ENCODE measurements around the gene RGL1.
A peak's percentile ranks its signal among the peaks of the same experiment; 100 is the strongest.

Gene RGL1

DNA sequence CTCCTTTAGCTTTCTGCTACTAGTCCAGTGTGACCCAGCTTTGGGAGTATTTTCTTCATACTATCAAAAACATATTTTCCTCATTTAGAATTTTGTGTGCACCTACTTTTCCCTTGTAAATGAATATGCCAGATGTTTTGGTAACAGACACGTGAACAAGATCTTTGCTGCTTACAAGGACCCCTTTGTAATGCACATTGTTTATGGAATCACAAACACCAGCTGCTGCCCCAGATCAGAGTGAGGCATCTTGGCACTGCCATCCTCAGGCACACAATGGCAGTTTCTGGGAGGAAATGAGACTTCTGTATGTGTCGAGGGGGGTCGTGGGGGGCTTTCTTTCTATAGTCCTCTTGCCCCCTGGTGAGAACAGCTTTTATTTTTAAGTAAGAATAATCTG, 115.7 kb downstream of the RGL1 start:
- DNase-seq: no peak

DNA sequence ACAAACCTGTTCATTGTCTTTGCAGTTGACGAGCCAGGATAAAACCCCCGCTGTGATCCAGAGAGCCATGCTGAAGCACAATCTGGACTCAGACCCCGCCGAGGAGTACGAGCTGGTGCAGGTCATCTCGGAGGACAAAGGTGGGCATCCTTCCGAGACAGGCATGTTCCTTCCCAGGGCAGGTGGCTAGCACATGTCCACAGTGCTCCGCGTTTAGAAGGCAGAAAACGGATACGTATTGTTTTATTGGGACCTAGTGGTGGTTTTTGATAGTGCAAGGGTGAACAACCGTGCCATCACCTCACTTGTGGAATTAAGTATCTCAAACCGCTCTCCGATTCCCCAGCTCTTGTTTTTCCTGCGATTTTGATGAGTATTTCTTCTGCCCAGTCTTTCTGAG, 117.3 kb downstream of the RGL1 start:
- no peak for DNase-seq

DNA sequence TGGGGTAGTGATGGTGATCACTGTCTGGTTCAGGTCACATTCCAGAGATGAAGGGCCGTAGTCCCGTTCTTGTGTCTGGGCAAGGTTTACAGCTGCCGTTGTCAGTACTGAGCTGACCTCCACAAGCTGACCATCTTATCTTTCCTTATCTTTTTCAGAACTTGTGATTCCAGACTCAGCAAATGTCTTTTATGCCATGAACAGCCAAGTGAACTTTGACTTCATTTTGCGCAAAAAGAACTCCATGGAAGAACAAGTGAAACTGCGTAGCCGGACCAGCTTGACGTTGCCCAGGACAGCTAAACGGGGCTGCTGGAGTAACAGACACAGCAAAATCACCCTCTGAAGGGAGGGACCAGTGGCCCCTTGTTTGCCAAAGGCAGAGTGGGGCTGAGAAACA, 121.0 kb downstream of the RGL1 start:
- no peak for DNase-seq

DNA sequence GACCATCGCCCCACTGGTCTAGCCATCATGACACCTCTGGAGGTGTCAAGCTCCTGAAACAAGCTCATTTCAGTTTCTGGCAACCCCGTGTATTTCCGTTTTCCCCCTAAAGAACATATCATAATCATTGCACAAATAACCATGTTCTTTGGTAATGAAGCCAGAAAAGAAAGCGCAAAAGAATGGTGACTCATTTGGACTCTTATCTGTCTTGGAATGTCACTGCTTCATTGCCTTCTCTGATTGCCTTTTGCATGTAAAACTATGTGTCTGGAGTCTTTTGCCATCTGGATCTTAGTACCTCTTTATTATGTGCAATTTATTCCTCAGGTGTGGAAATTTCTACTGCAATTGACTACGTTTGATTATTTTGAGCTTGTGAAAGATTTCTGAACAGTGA, 122.1 kb downstream of the RGL1 start:
- no peak for DNase-seq

DNA sequence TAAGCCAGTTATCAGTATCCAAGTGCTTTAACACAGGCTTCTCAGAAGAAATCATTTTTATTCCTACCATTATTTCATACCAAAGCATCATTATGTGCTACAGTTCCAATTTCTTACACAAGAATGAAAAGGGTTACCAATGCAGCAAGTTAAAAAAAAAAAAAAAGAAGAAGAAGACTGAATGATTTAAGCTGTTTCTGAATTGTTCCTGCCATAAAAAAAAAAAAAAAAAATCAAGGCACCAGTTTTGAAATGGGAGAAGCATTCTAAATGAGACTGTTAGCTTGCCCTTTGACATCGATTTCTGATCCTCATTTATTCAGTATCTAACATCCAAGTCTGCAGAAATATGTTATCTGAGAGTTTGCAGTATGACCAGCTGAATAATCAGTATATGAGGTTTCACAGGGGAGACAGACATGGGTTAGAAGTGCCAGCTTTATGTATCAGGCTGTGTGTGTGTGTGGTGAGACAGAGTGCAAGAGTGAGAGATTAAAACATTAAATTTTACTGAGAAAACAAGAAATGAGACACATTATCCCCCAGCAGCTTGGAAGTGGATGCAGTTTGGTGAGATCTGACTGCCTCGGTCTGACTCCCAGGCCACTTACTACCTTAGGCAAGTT, 126.8 kb downstream of the RGL1 start:
- no peak for DNase-seq

DNA sequence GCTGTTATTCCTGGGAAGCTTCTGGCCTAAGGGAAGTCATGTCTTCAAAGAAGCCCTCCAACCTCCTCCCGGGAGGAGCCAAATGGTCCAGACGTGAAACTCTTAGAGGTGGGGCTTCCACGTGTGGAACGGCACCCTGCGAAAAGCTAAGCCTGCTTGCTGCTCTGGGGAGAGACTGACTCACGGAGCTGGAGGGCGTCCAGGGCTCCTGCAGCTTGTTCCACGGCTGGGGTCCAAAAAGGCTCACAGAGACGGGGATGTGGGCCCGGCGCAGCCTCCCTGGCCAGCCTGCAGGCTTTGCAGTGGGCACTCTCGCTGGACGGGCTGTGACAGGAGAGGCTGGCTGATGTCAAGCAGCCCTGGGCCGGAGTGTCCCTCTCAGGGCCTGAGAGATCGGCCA, 127.5 kb downstream of the RGL1 start:
- DNase-seq: no peak

DNA sequence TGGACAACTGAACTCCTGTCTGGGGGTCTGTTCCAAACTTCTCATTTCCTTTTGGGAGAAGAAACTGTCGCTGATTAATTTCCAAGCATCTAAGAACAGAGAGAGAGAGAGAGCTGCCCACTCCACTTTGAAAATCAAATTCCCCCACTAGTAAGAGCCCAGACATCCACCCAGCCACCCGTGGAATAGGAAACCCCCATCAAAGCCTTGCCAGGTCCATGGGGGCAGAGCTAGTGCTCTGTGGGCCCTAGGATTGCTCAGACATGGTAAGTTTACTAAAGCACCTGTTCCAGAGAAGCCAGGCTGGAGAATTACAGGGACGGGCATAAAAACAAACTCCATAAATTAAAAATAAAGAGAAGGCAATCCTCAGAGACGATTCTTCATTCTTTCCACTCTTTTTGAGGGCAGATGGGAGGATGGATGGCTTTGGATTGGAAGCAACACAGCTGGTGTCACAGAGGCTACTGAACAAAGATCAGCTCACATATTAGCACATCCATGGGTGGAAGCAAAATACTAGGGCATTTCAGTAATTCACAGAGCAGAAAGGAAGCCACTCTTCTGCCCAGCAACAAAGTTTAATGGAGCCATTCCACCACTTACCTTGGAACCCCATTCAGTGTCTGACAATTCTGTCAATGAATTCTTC, 128.7 kb downstream of the RGL1 start:
- no peak for DNase-seq

DNA sequence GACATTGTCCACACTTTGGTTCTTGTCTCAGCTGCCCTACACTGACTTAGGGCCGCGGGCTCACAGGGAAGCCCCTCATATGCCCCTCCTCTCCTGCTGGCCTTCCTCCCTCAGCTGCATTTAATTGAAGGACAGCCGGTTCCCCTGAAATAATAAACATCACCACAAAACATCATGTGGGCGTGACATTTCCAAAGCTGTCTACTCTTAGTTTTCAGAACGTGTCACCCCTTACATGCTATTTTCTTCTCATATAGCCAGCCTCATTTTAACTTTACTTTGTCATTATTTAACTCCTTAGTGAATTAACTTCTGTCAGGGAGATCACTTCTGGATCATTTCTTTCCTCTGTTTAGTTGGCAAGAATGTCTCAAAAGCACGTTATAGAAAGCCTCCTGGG, 129.4 kb downstream of the RGL1 start:
- no peak for DNase-seq

DNA sequence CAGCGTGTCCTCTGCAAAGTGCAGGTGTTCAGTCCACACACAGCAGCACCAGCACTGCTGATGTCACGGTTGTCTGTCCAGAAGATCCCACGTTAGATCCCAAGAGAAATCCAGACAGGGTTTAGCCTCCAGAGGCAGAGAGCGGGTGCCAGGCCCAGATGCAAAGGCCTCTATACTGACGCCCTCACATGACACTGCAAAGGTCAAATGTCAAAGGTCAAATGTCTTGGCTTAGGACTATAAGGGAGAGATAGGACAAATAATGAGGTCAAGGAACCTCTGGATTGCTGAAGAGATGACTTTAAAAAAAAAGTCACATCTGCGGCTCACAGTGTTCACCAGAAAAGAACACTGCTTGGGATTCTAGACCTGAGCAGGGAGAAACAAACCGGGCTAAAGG, 131.1 kb downstream of the RGL1 start:
- no peak for DNase-seq

DNA sequence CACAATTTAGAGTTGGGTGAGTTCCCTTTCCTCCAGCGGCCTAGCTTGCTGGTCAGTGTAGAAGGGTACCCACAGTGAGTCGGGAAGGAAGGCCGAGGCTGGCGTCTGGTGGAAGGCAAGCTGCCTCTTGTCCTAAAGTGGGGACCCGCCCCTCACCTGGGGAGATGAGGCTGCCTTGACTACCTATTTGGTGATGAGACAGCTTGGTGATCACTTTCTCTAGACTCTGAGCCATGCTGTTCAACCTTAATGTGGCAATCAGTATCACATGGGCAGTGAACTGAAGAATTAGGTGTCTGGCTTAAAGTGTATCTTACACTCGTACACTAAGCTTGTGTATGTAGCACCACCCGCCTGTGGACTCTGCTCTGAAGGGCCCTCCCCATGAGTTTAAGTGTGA, 131.9 kb downstream of the RGL1 start:
- DNase-seq: no peak

DNA sequence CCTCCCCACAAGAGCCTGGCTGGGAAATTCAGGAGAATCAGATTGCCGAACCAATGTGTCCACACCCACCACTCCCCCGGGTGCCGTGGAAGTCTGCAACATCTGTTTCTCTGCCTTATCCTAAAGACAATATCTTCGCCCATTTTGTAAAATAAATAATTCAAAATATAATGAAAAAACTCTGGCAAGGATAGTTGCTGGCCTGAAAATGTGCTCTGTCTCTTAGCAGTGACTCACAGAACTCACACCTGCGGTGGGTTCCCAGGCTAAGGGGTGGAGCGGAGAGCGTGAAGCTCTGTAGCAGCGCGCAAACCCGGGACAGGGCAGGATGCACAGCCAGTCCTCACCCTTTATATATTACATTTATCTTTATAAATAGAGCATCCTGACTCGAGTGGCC, 132.7 kb downstream of the RGL1 start:
- no peak for DNase-seq

DNA sequence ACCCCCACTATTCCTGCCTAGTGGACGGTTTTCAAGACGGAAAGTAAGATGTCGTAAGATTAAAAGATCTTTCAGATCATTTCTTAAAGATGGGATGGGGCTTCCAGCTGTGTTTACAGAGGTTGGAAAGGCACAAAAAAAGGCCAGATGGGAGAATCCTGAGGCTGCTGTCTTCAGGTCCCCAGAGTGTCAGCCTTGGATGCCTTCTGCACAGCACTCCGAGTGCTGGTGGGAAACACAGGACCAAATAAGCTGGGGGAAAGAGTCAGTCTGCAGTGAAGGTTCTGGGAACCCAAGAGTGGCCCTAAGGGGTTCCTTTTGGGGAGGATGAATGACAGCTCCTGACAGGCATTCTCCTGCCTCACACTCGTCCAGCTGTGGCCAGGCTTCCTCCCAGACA, 136.1 kb downstream of the RGL1 start:
- DNase-seq: no peak

DNA sequence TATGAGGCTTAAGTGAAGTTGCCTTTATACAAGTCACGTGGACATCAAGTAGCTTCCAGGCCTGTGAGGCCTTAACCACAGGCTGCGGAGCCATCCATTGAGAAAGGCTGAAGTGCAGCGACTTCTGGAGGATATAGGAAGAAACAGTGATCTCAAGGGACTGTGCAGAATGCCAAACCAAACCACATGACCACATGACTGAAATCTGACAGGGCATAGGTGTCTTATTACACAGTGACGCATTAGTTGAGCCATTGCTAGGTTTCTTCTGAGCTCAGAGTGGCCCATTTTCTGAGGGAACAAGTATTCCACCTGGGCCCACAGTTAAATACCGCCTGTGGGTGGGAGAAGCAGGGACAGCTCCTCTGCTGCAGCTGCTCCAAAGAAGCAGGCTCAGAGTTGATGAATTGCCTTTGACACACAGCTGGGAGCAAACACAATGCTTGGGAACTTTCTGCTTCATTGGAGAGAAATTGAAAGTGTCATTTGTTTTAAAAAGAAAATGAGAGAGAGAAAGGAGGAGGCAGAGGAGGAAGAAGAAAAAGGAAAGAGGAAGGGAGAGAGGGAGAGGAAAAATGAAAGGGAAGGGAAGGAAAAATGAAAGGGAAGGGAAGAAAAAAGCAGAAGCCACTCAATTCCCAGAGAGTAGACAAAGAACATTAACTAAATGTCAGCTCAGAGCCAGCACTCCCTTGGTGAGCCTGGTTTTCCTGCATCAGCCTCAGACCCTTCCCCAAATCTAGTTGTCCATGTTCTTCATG, 138.2 kb downstream of the RGL1 start:
- peak; percentile 99 for DNase-seq

DNA sequence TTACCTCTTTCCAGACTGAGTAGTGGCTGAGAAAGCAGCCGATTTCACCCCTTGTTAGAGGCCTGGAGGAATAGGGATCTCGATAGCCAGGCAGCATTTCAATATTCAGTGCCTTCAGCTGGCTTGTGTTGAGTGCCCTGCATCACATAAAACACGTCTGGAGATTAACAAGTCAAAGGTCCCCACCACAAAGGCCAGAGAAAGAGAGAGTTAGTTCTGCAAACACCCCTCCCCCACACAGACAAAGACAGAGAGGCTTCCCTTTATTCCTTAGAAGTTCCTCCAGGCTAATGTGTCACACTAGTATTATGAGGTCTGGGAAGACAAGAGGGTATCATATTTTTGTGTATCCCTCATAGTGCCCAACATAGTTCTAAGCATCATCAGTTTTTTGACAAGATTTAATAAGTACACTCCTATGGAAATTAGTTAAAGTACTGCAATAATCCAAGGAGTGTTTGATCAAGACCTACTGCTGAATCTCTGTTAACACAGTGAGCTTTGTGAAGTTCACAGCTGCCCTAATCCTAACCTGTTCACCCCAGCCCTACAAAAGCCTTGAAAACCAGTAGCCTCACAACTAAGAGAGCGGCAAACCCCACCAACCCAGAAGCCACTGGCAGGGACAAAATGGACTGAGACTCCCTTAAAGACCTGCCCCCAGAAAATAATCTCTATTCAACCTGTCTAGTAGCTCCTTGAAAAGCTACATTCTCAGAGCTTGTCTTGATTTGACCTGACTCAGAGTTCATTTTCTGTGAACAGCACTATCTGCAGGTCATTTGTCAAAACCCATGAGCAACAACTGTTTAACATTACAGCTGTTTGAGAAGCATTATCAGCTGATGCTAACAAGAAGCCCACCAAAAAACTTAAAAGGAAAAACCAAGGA, 140.8 kb downstream of the RGL1 start:
- DNase-seq: peak; percentile 88

DNA sequence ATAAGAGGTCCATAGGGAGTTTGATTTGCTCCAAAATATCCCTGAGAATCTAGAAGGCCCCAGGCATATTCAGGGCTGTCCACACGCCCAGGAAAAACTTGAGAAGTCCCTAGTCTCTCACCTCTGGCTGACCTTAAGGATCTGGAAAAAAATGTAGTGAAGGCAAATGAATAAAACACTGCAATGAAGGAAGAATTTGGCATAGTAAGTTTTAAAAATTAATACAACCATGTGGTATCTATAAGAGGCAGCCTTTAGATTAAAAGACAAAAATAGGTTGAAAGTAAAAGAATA, 141.3 kb downstream of the RGL1 start:
- DNase-seq: no peak

DNA sequence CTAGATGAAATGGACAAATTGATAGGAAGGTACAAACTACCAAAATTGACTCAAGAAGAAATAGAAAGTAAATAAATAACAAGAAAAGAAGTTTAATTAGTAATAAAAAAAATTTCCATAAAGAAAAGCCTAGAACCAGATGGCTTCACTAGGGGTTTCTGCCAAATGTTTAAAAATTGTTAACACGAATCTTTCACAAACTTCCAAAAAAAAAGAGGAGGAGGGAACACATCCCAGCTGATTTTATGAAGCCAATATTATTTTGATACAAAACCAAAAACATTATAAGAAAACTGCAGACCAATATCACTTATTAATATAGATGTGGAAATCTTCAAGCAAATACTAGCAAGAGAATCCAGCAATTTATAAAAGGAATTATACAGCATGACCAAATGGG, 143.1 kb downstream of the RGL1 start:
- DNase-seq: no peak

DNA sequence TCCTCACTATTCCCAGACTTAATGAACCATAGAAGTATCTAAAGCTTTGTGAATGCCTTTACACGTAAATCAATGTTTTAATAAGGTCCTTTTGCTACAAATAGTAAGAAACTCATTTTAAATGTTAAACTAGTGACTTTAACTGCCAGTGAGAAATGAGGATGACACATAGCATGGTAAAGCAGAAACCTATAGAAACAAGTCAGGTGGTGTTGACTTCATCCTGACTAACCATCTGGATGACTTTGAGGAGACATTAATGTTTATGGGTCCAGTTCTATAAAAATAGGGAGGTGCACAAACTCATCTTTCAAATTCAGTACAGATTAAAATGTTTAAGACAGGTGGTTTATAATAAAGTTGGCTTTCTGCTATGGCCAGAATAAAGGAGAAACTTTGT, 147.2 kb downstream of the RGL1 start:
- no peak for DNase-seq

DNA sequence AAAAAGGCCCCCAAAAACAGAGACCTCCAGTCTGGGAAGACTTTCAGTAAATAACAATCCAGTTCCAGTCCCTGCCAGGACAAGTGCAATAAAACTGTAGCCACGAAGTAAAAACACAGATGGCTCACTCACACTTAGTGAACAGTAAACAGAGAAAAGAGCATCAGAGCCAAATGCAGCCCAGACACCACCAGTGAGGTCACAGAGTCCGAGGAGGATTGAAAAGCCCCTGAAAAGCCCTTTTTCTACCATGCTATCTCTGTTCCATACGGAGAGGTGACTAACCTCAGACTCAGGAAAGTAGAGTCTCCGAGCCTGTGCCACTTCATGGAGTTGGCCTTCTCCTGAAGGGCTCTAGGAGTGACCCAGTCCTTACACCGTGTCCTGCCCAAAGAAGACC, 148.1 kb downstream of the RGL1 start:
- no peak for DNase-seq

DNA sequence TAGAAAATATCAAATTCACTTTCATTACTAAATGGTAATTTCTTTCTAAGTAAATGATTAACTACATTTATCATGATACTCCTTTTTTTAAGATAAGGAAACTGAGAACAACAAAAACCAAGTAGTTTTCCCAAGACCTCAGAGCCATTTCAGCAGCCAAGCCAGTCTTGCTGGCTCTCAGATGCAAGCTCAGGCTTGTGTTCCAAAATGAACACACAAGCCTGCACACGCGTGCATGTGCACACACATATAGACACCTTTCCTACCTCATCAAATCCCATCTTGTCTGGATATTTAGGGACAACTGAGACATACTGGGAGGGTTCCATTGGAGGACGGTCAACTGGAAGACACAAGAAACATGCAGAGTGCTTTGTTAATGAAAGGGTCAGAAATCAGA, 149.6 kb downstream of the RGL1 start:
- DNase-seq: no peak

DNA sequence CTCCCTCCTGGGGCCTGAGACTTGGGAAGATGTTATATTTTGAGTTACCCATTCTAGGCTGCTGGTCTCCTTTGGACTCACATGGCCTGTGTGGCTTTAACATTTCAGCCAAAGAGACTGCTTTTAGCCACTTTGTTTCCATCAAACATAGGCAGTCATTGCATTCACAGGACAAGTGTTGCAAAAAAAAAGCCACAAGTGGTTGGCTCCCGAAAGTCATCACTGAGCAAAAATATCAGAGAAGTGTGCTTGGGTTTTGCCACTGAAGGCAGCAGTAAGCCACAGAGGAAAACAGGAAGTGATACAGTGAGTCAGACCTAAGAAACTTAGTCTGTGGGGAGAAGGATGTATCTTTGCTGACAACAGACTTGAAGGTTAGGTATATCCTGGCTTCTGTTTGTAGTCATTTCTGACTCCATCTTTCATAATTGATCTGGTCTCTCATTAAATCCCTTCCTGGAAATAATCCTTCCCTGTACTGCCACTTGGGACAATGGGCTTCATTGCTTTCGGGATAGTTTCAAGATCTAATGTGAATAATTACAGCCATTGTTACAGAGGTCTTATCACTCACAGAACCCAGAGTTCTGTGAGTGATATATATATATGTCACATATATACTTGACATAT, 151.8 kb downstream of the RGL1 start:
- peak; percentile 100 for DNase-seq

DNA sequence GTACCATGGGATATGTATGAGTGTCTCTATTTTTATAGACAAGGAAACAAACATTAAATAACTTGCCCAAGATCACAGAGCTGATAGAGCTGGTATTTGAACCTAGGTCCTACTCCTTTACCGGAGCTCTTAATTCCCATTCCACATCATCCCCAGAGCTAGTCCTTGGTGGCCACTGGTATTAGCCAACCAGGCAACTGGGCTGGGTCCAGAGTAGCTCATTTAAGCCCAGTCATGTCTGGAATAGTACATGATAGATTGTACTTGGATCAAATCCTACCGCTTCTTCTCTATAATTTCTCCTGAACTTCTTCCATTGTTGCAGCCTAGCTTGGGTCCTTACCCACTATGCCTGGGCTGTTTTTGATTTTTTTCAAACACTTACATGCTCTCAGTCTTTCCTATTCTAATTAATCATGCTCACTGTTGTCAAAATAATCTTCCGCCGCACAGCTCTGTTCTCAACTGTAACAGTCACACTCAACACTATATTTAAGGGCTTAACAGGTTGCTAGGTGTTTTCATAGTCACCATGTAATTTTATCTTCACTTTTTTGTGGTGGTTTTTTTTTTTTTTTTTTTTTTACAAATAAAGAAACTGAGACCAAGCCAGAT, 152.4 kb downstream of the RGL1 start:
- DNase-seq: no peak

DNA sequence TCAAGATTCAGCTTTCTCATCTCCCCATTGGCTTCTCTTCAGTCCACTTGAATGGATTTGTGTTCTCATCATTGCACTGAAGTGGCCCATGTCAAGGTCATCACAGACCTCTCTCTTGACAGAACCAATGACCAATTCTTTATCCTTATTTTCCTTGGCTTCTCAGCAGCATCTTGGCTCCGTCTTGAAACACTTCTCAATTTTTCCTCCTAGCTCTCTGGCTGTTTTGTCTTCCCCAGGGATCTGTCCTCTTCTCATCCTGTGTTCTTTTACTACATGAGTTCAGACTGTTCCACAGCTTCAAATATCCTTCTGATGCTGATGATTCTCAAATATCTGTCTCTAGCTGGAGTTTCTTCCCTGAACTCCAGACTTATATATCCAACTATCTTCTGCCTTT, 154.0 kb downstream of the RGL1 start:
- no peak for DNase-seq

DNA sequence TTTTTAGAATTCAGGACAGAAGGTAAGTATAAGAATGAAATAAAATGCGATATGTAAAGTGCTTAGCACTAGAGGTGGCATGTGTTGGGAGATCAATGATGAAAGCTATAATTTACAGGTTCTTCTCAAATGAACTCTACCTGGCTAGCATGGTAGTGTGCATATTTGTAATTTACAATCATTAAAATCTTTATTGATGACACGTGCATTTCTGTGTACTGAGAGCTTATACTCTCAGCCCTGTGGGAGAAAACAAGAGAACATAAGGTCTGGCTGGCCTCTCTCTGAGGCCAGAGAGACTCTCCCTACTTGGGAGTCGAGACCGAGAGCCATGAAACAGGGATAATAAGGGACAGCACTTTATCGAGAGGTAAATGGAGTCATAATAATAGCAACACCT, 156.2 kb downstream of the RGL1 start:
- no peak for DNase-seq
